ENCODE results near the gene POU3F2. TPM values are rescaled to one million over a fixed set of nuclear protein-coding genes. Genes with fewer than 3 reads are reported as not detected.

Gene POU3F2
- total RNA-seq, 1 donor from 2014 or later: not detected

DNA sequence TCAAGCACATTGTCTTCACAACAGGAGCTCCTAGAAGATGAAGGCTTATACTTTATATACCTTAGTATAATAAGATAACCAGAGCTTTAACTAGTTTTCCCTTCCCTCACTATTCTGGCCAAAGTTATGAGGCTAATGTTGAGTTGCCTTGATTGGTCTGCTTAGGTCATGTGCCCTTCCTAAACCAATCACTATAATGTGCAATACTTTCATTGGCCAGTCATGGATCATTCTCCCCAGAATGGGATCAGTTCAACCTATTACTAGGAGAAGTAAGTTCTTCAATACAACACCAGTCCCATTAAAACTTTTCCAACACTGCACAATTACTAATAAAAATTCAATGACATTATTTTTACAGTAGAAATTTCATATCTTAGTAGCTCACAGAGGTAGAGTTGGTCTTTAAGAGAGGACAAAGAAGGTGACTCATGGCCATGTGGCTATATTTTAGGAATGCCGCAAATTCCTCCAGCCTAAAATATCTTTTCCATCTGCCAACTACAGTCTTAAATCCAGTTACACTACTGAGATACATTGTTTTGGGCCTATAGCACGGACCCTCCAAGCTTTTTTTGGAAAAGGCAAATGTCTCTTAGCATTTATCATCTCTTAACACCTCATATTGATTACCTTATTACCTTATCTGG, 12.5 kb upstream of the POU3F2 start:
- Mint-ChIP-seq H3K9me3 (ENCODE audit: unreplicated experiment) (no peaks in the 10 kb centered on the region), H3K27me3 (ENCODE audit: unreplicated experiment) (peaks cover 71% of the 10 kb centered on the region), H3K36me3 (ENCODE audit: unreplicated experiment) (no peaks in the 10 kb centered on the region), H3K27ac (ENCODE audit: unreplicated experiment) (no peak overlapping the region), H3K4me3 (ENCODE audit: unreplicated experiment) (no peak overlapping the region), H3K4me1 (ENCODE audit: unreplicated experiment) (peaks cover 14% of the 10 kb centered on the region)
- DNase-seq (ENCODE audit: extremely low spot score, unreplicated experiment): no peak
- TF ChIP-seq, protein P1, sequence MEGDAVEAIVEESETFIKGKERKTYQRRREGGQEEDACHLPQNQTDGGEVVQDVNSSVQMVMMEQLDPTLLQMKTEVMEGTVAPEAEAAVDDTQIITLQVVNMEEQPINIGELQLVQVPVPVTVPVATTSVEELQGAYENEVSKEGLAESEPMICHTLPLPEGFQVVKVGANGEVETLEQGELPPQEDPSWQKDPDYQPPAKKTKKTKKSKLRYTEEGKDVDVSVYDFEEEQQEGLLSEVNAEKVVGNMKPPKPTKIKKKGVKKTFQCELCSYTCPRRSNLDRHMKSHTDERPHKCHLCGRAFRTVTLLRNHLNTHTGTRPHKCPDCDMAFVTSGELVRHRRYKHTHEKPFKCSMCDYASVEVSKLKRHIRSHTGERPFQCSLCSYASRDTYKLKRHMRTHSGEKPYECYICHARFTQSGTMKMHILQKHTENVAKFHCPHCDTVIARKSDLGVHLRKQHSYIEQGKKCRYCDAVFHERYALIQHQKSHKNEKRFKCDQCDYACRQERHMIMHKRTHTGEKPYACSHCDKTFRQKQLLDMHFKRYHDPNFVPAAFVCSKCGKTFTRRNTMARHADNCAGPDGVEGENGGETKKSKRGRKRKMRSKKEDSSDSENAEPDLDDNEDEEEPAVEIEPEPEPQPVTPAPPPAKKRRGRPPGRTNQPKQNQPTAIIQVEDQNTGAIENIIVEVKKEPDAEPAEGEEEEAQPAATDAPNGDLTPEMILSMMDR (IDR thresholded peaks at IDR 0.05): no peak

DNA sequence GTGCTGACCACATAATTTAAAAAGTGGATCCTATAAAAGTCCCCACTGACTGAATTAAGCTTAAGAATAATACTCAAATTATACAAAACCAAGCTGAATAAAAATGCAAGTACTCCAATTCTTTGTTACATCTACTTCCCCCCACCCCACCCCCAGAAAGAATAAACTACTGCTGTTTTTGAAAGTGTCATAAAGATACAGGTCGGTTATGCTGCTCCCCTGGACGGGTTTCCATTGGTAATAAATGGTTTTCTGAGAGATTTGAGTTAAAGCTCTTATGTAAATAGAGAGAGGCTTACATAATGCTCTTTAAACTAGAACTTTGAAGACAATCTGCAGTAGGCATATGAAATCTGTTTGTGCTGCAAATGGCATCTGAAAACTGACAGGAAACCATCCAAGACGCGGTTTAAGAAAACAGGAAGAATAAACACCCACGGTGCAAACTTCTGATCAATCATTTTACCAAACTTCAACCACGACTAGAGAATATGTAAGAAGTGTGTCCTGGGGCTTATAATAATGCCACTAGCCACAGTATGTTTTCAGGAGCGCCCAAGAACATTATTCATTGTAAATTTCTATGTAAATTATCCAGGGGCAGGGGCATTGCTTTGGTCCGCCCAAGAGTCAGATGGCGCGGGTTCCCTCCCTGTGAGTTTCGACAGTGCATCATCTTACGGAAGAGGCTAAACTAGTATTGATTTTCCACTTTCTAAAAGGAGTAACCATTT, 10.8 kb upstream of the POU3F2 start:
- TF ChIP-seq, protein P1 (IDR thresholded peaks at IDR 0.05): no peak
- Mint-ChIP-seq H3K4me3 (ENCODE audit: unreplicated experiment) (peak overlapping the region; percentile 32), H3K36me3 (ENCODE audit: unreplicated experiment) (no peaks in the 10 kb centered on the region), H3K27ac (ENCODE audit: unreplicated experiment) (no peak overlapping the region), H3K9me3 (ENCODE audit: unreplicated experiment) (no peaks in the 10 kb centered on the region), H3K27me3 (ENCODE audit: unreplicated experiment) (peaks cover 85% of the 10 kb centered on the region), H3K4me1 (ENCODE audit: unreplicated experiment) (peaks cover 22% of the 10 kb centered on the region)
- no peak for DNase-seq (ENCODE audit: extremely low spot score, unreplicated experiment)

DNA sequence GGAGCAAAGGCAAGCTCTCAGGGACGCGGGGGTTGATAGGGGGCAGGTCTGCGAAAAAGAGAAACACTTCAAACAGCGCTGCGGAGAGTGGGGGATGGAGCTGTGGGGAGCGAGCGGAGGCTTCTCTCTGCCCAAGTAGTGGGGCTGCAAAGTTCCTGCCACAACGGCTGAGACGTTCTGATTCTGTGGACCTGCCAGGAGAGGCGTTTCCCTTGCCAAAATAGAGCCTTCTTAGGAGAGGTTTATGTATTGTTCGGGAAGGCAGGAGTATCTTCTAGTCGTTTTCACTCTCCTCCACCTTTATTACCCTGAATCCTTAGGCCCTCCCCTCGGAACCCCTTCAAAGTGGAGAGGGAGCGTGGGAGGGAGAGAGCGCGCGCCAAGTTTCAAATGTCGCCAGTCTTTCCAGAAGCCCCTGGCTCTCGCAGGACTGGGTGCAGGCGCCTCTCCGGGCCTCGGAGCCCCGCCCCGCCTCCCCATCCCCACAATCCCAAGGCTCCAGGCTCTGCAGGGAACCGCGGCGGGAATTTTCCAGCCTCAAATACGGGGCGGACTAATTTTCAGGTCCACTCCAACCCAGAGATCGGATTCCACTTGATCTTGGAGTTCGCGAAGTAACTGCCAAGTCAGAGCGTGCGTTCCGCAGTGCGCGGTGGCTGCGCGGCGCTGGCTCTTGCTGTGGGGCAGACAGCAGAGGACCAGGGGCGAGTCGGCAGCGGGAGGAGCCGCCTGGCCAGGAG, 10.0 kb upstream of the POU3F2 start:
- no peak overlapping the region for H3K27ac Mint-ChIP-seq (ENCODE audit: unreplicated experiment)
- H3K9me3 Mint-ChIP-seq (ENCODE audit: unreplicated experiment): no peaks in the 10 kb centered on the region
- H3K27me3 Mint-ChIP-seq (ENCODE audit: unreplicated experiment): peaks cover 86% of the 10 kb centered on the region
- no peaks in the 10 kb centered on the region for H3K36me3 Mint-ChIP-seq (ENCODE audit: unreplicated experiment)
- H3K4me3 Mint-ChIP-seq (ENCODE audit: unreplicated experiment): peak overlapping the region; percentile 32
- TF ChIP-seq, protein P1 (IDR thresholded peaks at IDR 0.05): no peak
- DNase-seq (ENCODE audit: extremely low spot score, unreplicated experiment): no peak
- H3K4me1 Mint-ChIP-seq (ENCODE audit: unreplicated experiment): peaks cover 22% of the 10 kb centered on the region

DNA sequence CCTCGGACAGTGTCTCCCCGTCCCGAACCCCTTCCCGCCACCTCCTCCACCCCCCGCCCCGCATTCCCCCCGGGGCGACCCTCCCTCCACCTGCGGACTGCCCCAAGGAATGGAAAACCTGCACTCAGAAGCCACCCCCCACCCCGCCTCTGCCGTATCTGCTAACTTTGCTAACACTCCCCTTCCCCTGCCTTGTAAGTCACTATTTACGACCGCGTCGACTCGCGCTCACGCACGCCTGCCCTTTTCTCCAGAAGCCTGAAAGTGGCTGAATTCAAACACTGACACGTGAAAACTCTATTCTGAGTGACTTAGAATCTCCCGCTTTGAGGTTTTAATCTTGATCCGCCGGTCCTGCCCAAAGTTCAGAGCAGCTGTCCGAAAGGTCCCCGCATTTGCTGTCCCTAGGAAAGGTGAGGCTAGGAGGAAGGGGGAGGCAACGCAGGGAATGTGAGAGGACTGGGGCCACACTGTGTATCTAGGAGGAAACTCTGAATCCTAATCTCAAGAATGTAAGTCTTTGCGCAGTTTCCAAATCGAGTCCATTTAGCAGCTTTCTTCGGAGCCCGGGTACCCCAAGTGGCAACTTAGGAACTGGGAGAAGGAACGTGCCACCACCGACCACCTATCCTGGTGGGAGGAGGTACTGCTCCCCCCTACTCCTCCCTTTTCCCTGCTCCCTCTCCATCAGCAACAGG, 9.3 kb upstream of the POU3F2 start:
- TF ChIP-seq, protein P1 (IDR thresholded peaks at IDR 0.05): no peak
- Mint-ChIP-seq H3K9me3 (ENCODE audit: unreplicated experiment) (no peaks in the 10 kb centered on the region), H3K36me3 (ENCODE audit: unreplicated experiment) (no peaks in the 10 kb centered on the region), H3K27me3 (ENCODE audit: unreplicated experiment) (peaks cover 85% of the 10 kb centered on the region), H3K4me1 (ENCODE audit: unreplicated experiment) (peaks cover 22% of the 10 kb centered on the region), H3K27ac (ENCODE audit: unreplicated experiment) (no peak overlapping the region), H3K4me3 (ENCODE audit: unreplicated experiment) (peak overlapping the region; percentile 49)
- DNase-seq (ENCODE audit: extremely low spot score, unreplicated experiment): no peak
